Stimulated activated CD8-positive, alpha-beta memory T cell treated with anti-CD3 and anti-CD28 coated beads, Interleukin-4, amount 100 ng/mL, for 24 hours (primary cell): ENCODE results near the gene BRAT1.
"Not testable (repeated sequence)": the region's sequence is repeated elsewhere in the genome, so short reads cannot be mapped to it uniquely, and the experiment has no call there.

Experiments used
- DNase-seq: peaks from one replicate; pipeline ENCODE4 v3.0.0-alpha.2; 2020; ENCODE audit warnings: low read depth

The BRAT1 gene

GRCh38 chr7:2555121-2556052 is at the start of gene BRAT1:
BRAT1 (minus strand) TSS chr7:2555524; CDS start chr7:2554431, 1,093 bp downstream.
- peak; percentile 94 for DNase-seq

GRCh38 chr7:2604608-2605174 is 49.4 kb upstream of the BRAT1 start:
- no peak for DNase-seq

- no peak for DNase-seq
Observed at GRCh38 chr7:2603044-2603965, 48.0 kb upstream of the BRAT1 start.

- DNase-seq, result no peak
Observed at GRCh38 chr7:2602406-2603043, 47.2 kb upstream of the BRAT1 start.

- no peak for DNase-seq
Observed at GRCh38 chr7:2601907-2602306, 46.6 kb upstream of the BRAT1 start.

- no peak for DNase-seq
Observed at GRCh38 chr7:2601065-2601464, 45.7 kb upstream of the BRAT1 start.

GRCh38 chr7:2598154-2598823 is 43.0 kb upstream of the BRAT1 start:
- DNase-seq, result no peak

GRCh38 chr7:2597273-2597640 is 41.9 kb upstream of the BRAT1 start:
- DNase-seq, result no peak

- no peak for DNase-seq
Observed at GRCh38 chr7:2596464-2597272, 41.3 kb upstream of the BRAT1 start.

GRCh38 chr7:2595258-2595860 is 40.0 kb upstream of the BRAT1 start:
- no peak for DNase-seq

- no peak for DNase-seq
Observed at GRCh38 chr7:2594599-2594998, 39.3 kb upstream of the BRAT1 start.

GRCh38 chr7:2593036-2593727 is 37.9 kb upstream of the BRAT1 start:
- DNase-seq, result no peak

GRCh38 chr7:2592375-2592865 is 37.1 kb upstream of the BRAT1 start:
- DNase-seq, result no peak

- not testable (repeated sequence) for DNase-seq
Observed at GRCh38 chr7:2589941-2590340, 34.6 kb upstream of the BRAT1 start.

- no peak for DNase-seq
Observed at GRCh38 chr7:2589341-2589740, 34.0 kb upstream of the BRAT1 start.

- DNase-seq, result no peak
Observed at GRCh38 chr7:2587778-2588177, 32.5 kb upstream of the BRAT1 start.

- DNase-seq, result no peak
Observed at GRCh38 chr7:2587134-2587533, 31.8 kb upstream of the BRAT1 start.

GRCh38 chr7:2586326-2587020 is 31.1 kb upstream of the BRAT1 start:
- no peak for DNase-seq

- DNase-seq, result no peak
Observed at GRCh38 chr7:2585446-2585845, 30.1 kb upstream of the BRAT1 start.
